Urinary bladder (tissue), 4 donors: Measurements from ENCODE around the gene NAV2. TPM values are rescaled to one million over a fixed set of nuclear protein-coding genes. Genes with fewer than 3 reads are reported as not detected.
"Not testable (repeated sequence)": the region's sequence is repeated elsewhere in the genome, so short reads cannot be mapped to it uniquely, and the experiment has no call there.

ENCODE experiments used
- DNase-seq: peaks from one replicate; pipeline ENCODE4 v3.0.0-alpha.2; 2015; ENCODE audit errors: extremely low spot score
- H3K27ac ChIP-seq: one replicate; pipeline ENCODE4 v1.5.1; 2013; ENCODE audit warnings: low read depth, mild to moderate bottlenecking, moderate library complexity
- H3K36me3 ChIP-seq: one replicate; pipeline ENCODE4 v1.6.1; 2013; ENCODE audit warnings: mild to moderate bottlenecking, moderate library complexity; ENCODE audit not compliant: insufficient read depth
- H3K4me1 ChIP-seq: one replicate; pipeline ENCODE4 v1.6.1; 2013; ENCODE audit warnings: mild to moderate bottlenecking, moderate library complexity; ENCODE audit not compliant: insufficient read depth
- H3K4me3 ChIP-seq: one replicate; pipeline ENCODE4 v1.5.1; 2013; ENCODE audit warnings: low read depth, low read length
- WGBS: extraction: QIAGEN DNeasy Blood & Tissue Kit; methylation state at CpG from one replicate; pipeline ENCODE4 v1.1.7; 2013; 5-methylcytosine and 5-hydroxymethylcytosine counted together
- polyA plus RNA-seq: library from polyadenylated mRNA; stranded (reverse); fragments of 200-250 nt; gene quantifications from one replicate; pipeline ENCODE4 v1.2.3, GENCODE V29; 2013
- total RNA-seq: library from RNA; depleted of rRNA; stranded (reverse); fragments of >200 nt; gene quantifications from one replicate; pipeline ENCODE4 v1.2.3, GENCODE V29; 2014
- donor health status: healthy with polysubstance abuse.
- donor health status: healthy.

Gene NAV2
- total and polyA plus RNA-seq, 2 donors = 7.8 to 10.6 TPM

DNA sequence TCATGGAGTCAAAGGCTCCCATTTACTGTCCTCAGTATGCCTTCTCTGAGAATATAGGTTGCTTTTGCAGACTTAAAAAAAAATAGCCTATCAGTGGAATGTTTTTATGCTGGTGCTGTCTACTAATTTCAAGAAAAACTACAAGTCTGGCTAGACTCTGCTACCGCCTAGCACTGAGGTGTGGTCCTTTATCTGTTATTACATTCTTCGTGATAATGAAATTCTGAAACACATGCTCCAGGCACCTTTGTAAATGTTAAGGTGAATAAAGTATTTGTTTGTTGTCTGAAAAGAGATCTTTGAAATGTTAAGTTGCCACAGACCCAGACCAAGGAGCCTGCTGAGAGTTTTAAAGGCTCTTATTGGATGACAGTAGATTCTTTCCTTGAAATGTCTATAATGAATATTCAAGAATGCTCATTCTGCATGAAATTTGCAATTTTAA lies 352.3 kb downstream of the NAV2 start:
- Histone ChIP-seq H3K4me1 (no peaks in the 10 kb centered on the region), H3K4me3 (no peak overlapping the region), H3K27ac (no peak overlapping the region), H3K36me3 (no peaks in the 10 kb centered on the region)
- DNase-seq = no peak
- WGBS = 88% methylated on average over 2 of the region's 2 CpGs

DNA sequence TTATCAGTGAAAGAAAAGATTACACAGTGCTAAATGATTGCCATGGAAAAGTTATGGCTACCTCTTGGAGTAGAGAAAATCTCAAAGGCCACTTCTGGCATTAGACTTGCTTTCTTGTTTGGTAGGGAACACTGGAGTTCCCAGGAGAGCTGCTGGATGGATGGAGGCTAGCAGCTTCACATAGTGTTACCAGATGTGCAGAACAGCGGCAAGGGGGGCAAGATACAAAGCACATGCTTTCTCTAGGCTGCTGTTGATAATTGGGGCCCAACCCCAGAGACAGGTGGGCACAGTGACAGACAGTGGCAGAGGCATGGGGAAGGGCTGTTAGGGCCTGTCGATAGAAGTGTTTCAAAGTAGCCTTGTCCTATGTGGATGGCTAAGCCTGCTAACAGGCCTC lies 352.8 kb downstream of the NAV2 start:
- Histone ChIP-seq H3K36me3 (no peaks in the 10 kb centered on the region), H3K4me3 (no peak overlapping the region), H3K27ac (no peak overlapping the region), H3K4me1 (no peaks in the 10 kb centered on the region)
- WGBS = 99% methylated on average over 2 of the region's 2 CpGs
- no peak for DNase-seq

DNA sequence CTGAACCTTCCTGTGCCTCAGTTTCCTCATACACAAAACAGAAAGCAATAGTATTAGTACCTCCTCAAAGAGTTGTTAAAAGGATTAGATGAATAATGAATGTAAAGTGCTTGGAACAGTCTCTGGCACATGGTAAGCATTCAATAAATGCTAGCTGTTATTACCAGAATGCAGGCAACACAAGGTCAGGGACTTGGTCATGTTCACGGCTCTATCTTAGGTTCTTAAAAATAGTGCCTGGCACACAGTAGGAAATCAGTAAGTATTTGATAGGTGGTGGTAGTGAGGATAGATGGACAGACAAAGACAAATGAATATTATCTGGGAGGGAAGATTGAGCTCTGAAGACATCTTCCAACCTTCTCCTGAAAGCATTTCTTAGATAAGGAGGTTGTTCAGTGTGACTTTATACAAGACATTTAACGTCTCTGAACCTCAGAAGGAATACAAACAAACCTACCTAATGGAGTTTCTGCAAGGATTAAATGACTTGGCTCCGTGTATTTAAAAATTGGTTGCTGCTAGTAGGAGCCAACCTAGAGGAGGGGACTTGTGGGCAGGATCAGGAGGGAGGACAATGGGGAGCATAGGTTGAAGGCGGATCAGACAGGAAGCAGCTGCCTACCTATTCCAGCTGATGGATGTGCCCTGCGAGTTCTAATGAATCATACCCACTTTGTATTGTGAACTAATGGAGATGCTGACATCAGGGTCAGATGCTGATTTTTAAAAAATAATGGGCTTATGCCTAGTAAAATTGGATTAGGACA lies 353.6 kb downstream of the NAV2 start:
- Histone ChIP-seq H3K36me3 (no peaks in the 10 kb centered on the region), H3K27ac (no peak overlapping the region), H3K4me1 (no peaks in the 10 kb centered on the region), H3K4me3 (no peak overlapping the region)
- no peak for DNase-seq
- 86% methylated on average over 5 of the region's 5 CpGs for WGBS

DNA sequence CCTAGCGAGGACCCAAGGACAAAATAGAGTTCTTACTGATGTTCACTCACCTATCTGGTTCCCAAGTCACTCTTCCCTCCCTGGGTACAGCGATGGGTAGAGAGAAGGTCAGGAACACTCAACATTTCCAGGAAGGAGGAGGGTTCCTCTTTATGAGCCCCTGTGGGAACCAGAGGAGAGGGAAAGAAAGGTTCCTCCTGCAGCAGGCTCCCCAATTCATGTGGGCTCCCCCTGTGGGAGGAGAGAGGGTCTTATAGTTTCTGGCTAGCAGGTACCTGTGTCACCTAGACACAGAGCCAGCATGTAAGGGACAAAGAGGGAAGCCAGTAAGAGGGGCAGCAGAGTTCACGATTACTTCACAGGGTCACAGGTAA lies 354.1 kb downstream of the NAV2 start:
- no peak for DNase-seq

DNA sequence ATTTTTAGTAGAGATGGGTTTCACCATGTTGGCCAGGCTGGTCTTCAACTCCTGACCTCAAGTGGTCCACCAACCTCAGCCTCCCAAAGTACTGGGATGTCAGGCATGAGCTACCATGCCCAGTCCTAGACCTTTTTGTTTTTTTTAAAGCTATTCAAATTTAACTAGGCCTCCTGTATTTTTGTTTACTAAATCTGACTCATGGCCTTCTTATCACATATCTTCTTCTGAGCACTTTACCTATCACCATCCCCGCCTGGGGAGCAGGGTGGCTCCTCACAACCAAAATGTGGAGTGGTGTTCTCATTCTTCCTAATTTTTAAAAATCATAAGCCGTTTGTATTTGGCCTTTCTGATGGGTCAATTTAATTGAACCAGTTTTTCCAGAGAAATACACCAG lies 355.0 kb downstream of the NAV2 start:
- Histone ChIP-seq H3K27ac (no peak overlapping the region), H3K36me3 (no peaks in the 10 kb centered on the region), H3K4me3 (no peak overlapping the region), H3K4me1 (no peaks in the 10 kb centered on the region)
- no peak for DNase-seq
- WGBS = 88% methylated on average over 2 of the region's 2 CpGs

More for the DNA sequence above, 354.1 kb downstream of the NAV2 start:
- 98% methylated on average over 3 of the region's 3 CpGs for WGBS
- H3K4me3 ChIP-seq = no peak overlapping the region
- no peak overlapping the region for H3K27ac ChIP-seq
- H3K36me3 ChIP-seq = no peaks in the 10 kb centered on the region
- no peaks in the 10 kb centered on the region for H3K4me1 ChIP-seq

DNA sequence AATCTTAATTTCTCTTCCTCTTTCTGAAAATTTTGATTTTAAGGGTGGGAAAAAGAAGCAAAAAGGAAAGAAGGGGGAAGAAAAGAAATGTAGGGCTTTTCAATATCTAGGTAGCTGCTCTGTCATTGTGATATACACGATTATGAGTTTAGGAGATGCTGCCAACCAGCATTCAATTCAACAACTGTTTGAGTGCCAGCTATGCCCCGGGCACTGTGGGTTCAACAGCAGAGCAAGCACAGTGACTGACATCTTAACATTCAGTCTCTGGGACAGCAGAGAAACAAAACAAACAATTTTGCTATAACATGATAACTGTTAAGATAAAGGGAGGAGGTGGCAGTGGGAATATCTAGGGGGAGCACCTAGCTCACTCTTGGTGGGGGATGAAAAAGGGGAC lies 356.1 kb downstream of the NAV2 start:
- no peaks in the 10 kb centered on the region for H3K36me3 ChIP-seq
- WGBS = 80% methylated on average over 2 of the region's 2 CpGs

DNA sequence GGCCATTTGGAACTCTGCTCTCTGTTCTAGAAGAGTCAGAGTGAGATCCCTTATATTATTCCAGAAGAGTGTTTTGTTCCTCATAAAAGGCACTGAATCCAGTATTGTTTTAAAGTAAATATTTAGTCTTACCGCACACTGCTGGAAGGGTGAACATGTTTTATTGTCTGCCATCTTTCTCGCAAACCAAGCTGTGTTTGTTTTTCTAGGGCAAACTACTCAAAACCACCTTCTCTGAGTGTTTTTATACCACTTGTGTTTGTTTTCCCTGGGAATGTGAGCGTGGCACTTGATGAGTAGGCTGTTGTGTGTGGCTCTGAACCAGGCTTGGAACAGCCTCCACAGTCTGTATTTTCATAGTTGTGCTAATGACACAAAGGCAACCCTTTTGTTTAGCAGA lies 357.8 kb downstream of the NAV2 start:
- Histone ChIP-seq H3K4me3 (no peak overlapping the region), H3K4me1 (no peaks in the 10 kb centered on the region), H3K27ac (no peak overlapping the region), H3K36me3 (no peaks in the 10 kb centered on the region)
- WGBS = 73% methylated on average over 3 of the region's 3 CpGs
- no peak for DNase-seq

More for the DNA sequence above, 356.1 kb downstream of the NAV2 start:
- H3K27ac ChIP-seq = no peak overlapping the region
- H3K4me1 ChIP-seq = no peaks in the 10 kb centered on the region
- no peak overlapping the region for H3K4me3 ChIP-seq
- DNase-seq = no peak

DNA sequence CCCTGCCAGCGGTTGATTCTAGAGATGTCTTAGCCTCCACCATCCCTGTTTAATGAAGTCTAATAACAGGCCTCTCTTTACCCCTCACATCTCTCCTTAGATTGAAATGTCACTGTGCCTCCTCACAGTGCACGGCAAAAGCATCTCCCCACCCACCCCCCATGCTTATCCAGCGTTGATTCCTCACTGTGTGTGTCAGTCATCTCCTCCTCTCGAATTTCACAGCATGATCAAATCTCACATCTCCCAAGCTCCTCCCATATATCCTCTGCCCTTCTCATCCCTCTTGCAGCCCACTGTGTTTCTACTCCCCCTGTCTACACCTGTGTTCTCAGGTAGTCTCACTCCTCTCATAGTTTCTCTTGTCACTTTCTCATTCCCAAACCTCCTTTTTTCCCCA lies 363.0 kb downstream of the NAV2 start:
- no peak for DNase-seq
- H3K4me1 ChIP-seq = no peaks in the 10 kb centered on the region
- H3K4me3 ChIP-seq = no peak overlapping the region
- no peaks in the 10 kb centered on the region for H3K36me3 ChIP-seq
- no peak overlapping the region for H3K27ac ChIP-seq
- WGBS = 83% methylated on average over 4 of the region's 4 CpGs

DNA sequence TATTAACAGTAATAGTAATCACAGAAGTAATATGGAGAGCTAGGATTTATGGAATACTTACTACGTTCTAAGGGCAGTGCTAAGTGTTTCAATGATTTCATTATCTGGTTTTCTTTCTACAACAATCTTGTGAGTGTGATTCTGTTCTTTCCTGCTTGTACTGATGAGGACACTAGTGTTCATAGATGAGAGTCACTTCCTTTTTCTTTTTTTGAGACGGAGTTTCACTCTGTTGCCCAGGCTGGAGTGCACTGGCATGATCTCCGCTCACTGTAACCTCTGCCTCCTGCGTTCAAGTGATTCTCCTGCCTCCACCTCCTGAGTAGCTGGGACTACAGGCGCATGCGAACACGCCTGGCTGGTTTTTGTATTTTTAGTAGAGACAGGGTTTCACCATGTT lies 366.2 kb downstream of the NAV2 start:
- Histone ChIP-seq H3K36me3 (no peaks in the 10 kb centered on the region), H3K27ac (no peak overlapping the region), H3K4me3 (no peak overlapping the region), H3K4me1 (no peaks in the 10 kb centered on the region)
- WGBS = 97% methylated on average over 7 of the region's 7 CpGs
- DNase-seq = no peak

DNA sequence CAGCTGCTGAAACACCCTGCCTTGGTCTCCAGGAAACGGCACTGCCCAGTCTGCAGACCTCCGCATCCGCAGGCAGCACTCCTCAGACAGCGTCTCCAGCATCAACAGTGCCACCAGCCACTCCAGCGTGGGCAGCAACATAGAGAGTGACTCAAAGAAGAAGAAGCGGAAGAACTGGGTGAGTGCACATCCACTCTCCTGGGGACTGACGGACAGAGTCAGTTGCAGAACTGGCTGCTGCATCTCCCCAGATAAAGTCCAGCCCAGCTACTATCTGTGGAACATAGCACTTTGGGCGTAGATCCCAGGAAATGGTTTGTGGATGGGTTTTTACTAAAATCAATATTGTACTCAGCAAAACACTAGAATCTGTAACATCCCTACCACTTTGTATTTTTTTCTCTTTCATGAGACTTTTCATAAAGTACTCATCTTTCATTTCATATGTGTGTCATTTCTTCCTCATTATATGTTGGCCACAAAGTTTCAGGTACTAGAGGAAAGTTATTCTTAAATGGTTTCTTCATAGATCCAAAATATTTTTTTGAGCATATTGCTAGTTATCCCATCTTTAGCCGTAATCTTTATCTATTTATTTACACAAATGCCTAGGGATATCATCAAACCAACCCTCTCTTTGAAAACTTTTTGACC lies 367.5 kb downstream of the NAV2 start:
- H3K4me3 ChIP-seq = no peak overlapping the region
- WGBS = 72% methylated on average over 9 of the region's 9 CpGs
- H3K27ac ChIP-seq = no peak overlapping the region
- no peaks in the 10 kb centered on the region for H3K36me3 ChIP-seq
- DNase-seq = no peak
- H3K4me1 ChIP-seq = no peaks in the 10 kb centered on the region

DNA sequence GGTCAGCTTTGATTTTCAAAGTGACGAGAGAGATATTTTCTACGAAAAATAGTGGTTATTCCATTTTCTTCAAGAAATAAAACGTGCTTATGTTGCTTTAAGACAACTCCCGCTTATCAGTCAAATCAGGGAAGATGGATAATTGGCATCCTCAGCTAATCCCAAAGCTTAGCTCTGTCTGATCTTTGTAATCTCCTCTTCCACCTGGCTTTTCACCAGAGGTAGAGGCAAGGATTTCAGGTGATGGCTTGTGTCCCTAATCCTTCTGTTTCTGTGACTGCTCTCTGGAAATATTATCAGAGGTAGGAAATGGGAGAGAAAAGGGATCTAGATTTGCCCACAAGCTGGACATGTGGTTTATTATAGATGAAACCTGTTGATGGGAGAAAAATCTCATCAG lies 368.7 kb downstream of the NAV2 start:
- DNase-seq = no peak
- Histone ChIP-seq H3K36me3 (no peaks in the 10 kb centered on the region), H3K4me1 (no peaks in the 10 kb centered on the region), H3K4me3 (no peak overlapping the region), H3K27ac (no peak overlapping the region)
- 91% methylated on average over 4 of the region's 4 CpGs for WGBS

DNA sequence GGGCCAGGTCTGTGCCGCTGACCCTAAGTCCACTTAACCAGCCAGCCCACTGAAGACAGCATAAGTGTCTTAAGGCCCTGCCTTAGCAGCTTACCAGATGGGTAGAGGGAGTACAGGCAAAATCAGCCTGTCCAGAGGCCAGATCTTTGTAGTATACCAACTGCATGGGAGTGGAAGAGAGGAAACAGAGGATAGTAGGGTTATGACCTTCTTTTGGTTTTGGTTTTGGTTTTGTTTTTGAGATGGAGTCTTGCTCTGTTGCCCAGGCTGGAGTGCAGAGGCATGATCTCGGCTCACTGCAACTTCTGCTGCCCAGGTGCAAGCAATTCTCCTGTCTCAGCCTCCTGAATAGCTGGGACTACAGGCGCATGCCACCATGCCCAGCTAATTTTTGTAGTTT lies 371.2 kb downstream of the NAV2 start:
- not testable (repeated sequence) for H3K4me3 ChIP-seq, H3K36me3 ChIP-seq, H3K27ac ChIP-seq, DNase-seq, H3K4me1 ChIP-seq
- WGBS = 97% methylated on average over 3 of the region's 3 CpGs

DNA sequence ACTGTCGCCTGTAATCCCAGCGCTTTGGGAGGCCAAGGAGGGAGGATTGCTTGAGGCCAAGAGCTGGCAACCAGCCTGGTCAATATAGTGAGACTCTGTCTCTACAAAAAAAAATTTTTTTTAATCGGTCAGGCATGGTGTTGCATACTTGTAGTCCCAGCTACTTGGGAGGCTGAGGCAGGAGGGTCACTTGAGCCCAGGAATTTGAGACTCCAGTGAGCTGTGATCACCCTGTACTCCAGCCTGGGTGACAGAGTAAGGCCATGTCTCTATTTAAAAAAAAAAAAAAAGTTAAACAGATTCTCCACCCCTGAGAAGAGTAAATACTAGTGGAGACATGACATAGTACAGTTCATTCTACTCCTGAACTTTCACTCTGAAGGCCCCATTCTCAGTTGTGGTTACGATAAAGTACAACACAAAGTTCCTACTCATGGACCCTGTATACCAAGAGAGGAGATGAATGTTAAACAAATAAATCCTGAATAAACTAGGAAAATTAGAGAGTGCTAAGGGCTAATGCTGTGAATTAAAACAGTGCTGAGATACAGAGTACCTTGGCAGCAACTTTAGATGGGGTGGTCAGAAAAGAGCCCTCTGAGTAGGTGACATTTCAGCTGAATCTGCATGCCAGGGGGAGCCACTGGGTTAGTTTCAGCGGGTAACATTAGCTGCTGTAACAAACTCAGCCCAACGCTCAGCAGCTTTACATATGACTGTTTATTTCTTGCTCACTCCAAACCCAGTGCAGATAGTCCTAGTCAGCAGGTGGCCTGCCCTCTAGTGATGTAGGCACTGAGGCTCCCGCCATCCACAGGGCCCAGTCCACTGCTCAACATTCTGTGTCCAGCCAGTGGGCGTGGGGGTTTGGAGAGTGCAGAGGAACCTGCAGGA lies 372.5 kb downstream of the NAV2 start:
- 89% methylated on average over 8 of the region's 8 CpGs for WGBS
- no peaks in the 10 kb centered on the region for H3K36me3 ChIP-seq
- H3K4me3 ChIP-seq = no peak overlapping the region
- no peak for DNase-seq
- no peaks in the 10 kb centered on the region for H3K4me1 ChIP-seq
- H3K27ac ChIP-seq = no peak overlapping the region

DNA sequence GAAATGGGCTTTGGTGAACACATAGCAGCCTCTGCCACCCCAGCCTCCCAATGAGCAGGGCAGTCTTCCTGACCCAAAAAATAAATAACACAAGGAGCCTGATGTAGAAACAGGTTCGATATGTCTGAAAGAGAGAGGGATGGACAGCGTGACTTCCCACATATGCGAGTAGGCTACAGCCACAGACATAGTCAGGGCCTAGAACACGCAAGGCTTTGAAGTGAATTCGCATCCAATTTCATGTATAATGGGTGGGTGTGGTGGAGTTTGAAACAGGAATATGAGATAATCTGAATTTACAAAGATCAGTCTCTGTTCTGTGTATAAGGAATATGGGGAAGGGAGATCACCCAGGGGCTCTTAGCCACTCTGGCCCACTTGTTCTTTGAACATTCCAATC lies 373.3 kb downstream of the NAV2 start:
- Histone ChIP-seq H3K4me3 (no peak overlapping the region), H3K27ac (no peak overlapping the region), H3K36me3 (no peaks in the 10 kb centered on the region), H3K4me1 (no peaks in the 10 kb centered on the region)
- DNase-seq = no peak
- WGBS = 98% methylated on average over 5 of the region's 5 CpGs
